GM19372 (cell line): ENCODE measurements around the gene ARHGAP42.
"Not testable (repeated sequence)": the region's sequence is repeated elsewhere in the genome, so short reads cannot be mapped to it uniquely, and the experiment has no call there.

Experiments
- ATAC-seq: cut with Tn5 transposase; IDR thresholded peaks from one replicate; pipeline ENCODE4 v1.9.1; 2021; ENCODE audit warnings: mild to moderate bottlenecking, low read depth, moderate library complexity; ENCODE audit not compliant: unreplicated experiment

ARHGAP42 gene

DNA sequence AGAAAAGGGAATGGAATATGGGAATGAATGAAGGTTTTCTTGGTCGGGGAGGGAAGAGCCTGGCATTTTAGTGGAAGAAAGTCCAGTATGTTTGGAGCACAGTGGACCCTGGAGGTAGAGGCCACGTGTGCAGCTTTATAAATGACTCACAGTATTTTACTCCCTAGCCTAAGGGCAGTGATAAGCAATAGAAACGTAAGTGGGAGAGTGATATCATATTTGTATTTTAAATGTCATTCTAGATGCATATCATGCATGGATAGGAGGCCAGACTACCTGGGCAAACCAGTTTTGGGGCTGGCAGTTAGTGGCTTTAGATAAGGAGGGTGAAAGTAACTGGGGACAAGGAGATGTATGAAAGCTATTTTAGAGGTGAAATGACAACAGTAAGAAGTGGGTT, 174.1 kb downstream of the ARHGAP42 start:
- no peak for ATAC-seq

DNA sequence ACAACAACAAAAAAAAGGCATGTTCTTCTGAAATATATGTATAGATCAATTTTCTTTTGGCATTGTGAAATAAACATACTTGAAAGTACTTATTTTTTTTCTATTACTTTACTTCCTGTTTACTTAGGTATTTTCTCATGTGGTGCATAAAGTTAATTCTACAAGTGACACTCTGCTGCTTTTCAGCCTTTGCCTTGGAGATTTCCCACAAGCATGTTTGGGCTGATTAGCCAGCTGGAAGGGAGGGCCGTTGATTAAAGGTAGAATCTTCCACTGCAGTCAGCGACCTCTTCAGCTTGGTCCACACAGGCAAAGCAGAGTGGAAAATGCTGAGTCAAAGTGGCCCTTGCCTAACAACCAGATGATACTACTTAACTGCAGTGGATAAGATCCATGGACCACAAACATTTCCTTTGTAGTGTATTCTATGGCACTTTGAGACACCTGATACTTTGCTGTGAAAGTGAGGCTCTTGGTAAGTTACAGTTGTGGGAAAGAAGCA, 176.0 kb downstream of the ARHGAP42 start:
- ATAC-seq, result peak; percentile 77

- no peak for ATAC-seq
Observed at GRCh38 chr11:100865443-100866065, 178.5 kb downstream of the ARHGAP42 start.

DNA sequence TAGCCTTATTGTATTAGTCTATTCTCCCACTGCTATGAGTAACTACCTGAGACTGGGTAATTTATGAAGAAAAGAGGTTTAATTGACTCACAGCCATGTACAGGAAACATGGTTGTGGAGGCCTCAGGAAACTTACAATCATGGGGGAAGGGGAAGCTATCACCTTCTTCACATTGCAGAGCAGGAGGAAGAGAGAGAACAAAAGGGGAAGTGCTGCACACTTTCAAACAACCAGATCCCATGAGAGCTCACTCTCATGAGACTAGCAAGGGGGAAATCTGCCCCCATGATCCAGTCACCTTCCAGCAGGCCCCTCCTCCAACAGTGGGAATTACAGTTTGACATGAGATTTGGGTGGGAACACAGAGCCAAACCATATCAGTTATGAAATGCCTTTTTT, 179.4 kb downstream of the ARHGAP42 start:
- ATAC-seq, result no peak

GRCh38 chr11:100867606-100868005, 180.5 kb downstream of the ARHGAP42 start:
- ATAC-seq, result no peak

GRCh38 chr11:100869328-100869727, 182.2 kb downstream of the ARHGAP42 start:
- no peak for ATAC-seq

- no peak for ATAC-seq
Observed at GRCh38 chr11:100870138-100870537, 183.1 kb downstream of the ARHGAP42 start.

DNA sequence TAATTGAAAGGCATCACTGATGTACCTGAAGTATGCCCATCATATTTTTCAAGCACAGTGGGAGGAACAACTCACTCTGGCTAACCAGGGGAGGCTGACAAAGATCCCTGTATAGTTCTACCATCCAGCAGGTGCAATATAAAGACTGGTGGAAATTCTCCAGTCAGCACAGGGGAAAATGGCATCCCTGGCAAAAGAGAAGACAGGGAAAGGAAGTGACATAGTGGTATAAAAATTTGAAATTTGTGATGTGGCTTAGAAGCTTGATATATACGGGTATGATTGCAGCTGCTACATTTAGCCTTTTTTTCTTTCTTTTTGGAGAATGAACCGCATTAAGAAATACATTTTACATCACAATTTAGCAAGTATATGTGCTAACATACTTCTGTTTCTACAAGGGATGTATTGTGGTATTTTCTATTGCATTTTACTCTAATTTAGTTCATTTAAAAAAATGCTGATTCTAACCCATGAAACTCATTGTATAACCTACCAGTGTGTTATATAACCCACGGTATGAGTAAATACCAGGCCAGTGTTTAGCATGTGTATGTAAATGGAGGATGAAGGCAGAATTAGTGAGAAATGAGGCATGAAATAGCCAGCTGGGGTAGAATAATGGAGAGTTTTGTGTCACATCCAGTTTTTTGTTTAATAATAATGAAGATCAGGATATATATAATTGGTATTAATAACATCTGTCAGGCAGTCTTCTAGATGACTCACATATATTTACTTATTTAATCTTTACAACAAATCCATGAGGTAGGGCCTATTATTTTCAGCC, 186.1 kb downstream of the ARHGAP42 start:
- no peak for ATAC-seq

DNA sequence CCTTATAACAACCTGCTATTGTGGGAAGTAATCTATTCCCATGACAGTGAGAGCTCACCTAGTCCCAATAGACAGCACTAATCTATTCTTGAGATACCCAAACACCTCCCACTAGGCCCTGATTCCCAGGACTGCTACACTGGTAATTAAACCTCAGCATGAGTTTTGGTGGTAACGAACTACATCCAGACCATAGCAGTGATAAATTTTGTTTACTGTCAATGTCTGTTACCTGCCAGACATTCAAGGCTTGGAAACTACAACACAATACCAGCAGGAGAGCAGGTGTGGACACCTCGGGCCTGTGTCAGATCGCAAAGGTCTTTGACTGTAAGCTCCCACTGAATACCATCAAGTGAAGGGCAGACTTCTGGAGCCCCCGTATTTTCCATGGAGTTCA, 187.1 kb downstream of the ARHGAP42 start:
- ATAC-seq, result no peak

DNA sequence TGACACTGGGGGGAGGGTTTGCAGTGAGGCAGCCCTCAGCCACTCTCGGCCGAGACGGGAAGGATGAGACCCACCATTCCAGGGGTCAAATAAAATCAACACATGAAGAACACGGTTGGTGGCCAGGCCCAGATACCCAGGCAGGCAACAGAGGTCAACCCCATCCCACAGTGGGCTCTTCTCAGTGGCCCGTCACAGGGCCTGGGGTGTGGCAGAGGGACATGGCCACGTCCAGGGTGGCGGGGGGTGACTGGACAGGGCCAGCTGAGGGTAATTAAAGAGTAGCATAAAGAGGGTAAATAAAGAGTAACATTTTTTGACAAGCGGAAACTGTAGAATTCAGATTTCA, 188.4 kb downstream of the ARHGAP42 start:
- no peak for ATAC-seq

- ATAC-seq, result peak; percentile 52
Observed at GRCh38 chr11:100876815-100877520, 189.9 kb downstream of the ARHGAP42 start.

DNA sequence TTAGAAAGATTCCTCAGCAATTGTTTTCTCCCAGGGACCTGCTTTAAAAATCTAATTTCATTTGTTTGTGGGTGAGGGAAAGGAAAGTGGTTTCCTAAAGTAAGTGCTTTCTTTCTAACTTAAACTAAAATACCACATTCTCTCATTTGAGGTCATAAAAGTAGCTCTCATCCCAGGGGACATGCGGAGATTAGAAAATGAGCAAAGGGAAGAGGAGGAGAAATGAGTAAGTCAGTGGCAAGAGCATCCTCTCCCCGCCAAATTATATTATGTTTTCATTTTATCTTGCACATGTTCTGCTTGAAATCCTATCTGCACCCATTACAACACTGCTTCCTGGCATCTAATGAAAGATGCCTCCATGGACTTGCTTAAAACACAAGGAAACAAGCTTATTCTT, 191.4 kb downstream of the ARHGAP42 start:
- no peak for ATAC-seq

DNA sequence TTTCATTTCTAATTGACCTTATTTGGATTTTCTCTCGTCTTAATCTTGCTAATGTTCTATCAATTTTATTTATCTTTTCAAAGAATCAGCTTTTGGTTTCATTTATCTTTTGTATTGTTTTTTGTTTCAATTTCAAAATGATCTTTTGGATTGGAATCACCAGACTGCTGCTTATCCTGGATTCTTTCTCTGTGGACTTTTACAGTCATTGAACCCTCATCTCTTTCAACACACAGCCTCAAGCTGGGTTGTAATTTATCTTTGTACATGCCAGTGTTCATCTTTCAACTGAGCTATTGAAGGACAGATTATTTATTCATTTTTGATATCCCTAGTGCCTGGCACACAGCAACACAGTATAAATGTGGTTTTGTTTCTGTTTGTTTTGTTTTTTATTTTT, 195.9 kb downstream of the ARHGAP42 start:
- no peak for ATAC-seq

GRCh38 chr11:100883830-100884229, 196.7 kb downstream of the ARHGAP42 start:
- ATAC-seq, result no peak

DNA sequence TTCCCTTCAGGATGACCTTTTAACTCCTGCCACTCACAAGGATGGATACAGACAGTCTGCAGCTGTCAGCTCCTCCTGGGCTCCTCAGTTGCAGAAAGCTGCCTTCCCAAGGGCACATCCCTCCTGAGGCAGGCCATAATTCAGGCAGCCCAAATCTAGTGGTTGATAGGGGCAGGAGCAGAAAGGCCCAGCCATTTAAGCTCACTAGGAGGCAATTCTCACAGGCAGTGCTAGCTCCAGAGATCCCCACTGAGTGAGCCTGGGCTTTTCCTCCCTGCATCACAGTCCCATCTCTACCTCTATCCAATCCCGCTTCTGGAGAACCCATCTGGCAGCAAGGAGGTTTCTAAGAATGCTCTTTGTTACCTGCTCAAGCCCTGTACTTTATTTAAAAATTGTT, 200.6 kb downstream of the ARHGAP42 start:
- no peak for ATAC-seq

GRCh38 chr11:100888836-100889235, 201.7 kb downstream of the ARHGAP42 start:
- ATAC-seq, result no peak

DNA sequence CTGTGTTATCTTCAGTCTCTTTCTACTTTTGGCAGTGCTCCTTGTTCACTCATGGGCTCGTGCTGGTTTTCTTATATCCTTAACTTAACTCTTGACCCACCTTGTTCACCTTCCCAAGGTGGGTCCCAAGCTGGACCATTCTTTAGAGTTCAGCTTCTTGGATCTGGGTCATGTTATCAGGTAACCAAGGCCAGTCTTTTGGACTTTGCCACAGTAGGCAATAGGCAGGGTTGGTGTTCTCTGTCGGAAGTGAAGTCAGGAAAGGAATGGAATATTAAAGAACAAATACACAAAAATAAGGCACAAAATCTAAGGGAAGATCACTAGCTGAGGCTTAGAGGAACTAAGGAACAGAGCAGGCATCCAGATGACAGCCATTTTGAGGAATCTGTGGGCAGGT, 202.7 kb downstream of the ARHGAP42 start:
- no peak for ATAC-seq

DNA sequence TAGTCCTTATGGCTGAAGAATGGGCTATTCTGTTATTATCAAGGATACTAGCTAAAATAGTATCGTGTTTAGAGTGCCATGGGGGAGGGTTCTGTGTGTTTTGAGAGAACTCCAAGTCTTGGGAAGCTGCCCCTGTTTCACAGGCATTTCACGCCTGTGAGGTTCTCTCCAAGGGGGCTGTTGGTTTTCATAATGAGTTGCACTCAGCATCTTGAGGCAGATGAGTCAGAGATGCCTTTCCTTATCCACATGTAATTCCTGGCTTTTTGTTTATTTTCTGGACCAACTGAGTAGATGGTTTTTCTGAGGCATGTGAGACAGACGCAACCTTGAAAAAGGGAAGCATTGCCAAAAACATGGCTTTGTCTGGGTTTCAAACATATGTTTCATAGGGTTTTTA, 203.7 kb downstream of the ARHGAP42 start:
- ATAC-seq, result no peak

GRCh38 chr11:100892886-100893285, 205.8 kb downstream of the ARHGAP42 start:
- ATAC-seq, result no peak

DNA sequence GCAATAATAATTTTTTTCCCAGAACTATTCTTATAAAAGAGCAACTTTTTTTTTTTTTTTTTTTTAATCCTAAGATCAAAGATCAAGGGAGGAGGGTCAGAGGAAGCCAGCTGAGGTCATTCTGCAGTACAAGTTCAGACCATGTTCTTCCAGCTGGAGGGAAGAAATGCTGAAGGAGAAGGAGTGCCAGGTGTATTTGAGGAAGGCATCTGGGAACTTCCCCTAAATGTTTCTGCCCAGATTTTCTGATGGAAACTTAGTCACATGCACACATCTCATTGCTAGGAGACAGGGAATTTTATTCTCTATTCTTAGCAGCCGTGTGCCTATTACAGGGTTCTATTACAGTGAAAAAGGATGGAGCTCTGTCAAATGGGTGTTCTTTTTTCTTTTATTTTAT, 208.4 kb downstream of the ARHGAP42 start:
- ATAC-seq, result no peak

GRCh38 chr11:100895976-100896375, 208.9 kb downstream of the ARHGAP42 start:
- ATAC-seq, result not testable (repeated sequence)
